NOMO-1 treated with DMSO at 0.1 percent for 48 hours (cell line): ENCODE data around the gene HCN2.

Source experiments
- DNase-seq: peaks from one replicate; lab custom pipeline; 2025; ENCODE audit not compliant: unreplicated experiment; lab: John Stamatoyannopoulos, UW

HCN2 gene

GRCh38 chr19:570937-571565 lies 18.6 kb upstream of the HCN2 start:
- DNase-seq: peak; percentile 73

GRCh38 chr19:571566-571974 lies 18.1 kb upstream of the HCN2 start:
- peak; percentile 57 for DNase-seq

GRCh38 chr19:572140-572742 lies 17.4 kb upstream of the HCN2 start, which contains the start of gene BSG:
Gene BSG, plus strand, starts transcription at chr19:572596. Its CDS starts 39 bp downstream, at chr19:572635.
- peak; percentile 97 for DNase-seq

GRCh38 chr19:572743-573518 lies 16.8 kb upstream of the HCN2 start:
- no peak for DNase-seq

- no peak for DNase-seq
These were observed 16.2 kb upstream of the HCN2 start for GRCh38 chr19:573519-573825.

- no peak for DNase-seq
These were observed 14.8 kb upstream of the HCN2 start for GRCh38 chr19:574658-575526.

- DNase-seq: no peak
These were observed 13.9 kb upstream of the HCN2 start for GRCh38 chr19:575527-576506.

GRCh38 chr19:576768-577438 lies 12.8 kb upstream of the HCN2 start:
- DNase-seq: no peak

- no peak for DNase-seq
These were observed 12.0 kb upstream of the HCN2 start for GRCh38 chr19:577439-578392.

GRCh38 chr19:579111-579841 lies 10.4 kb upstream of the HCN2 start:
- DNase-seq: no peak

GRCh38 chr19:579842-580155 lies 9.9 kb upstream of the HCN2 start:
- DNase-seq: no peak

GRCh38 chr19:580274-580835 lies 9.3 kb upstream of the HCN2 start:
- DNase-seq: no peak

GRCh38 chr19:581399-582111 lies 8.1 kb upstream of the HCN2 start:
- no peak for DNase-seq

- DNase-seq: no peak
These were observed 7.0 kb upstream of the HCN2 start for GRCh38 chr19:582497-583197.

GRCh38 chr19:583198-583967 lies 6.3 kb upstream of the HCN2 start:
- no peak for DNase-seq

- no peak for DNase-seq
These were observed 5.8 kb upstream of the HCN2 start for GRCh38 chr19:583968-584239.
